Right lobe of liver (tissue), 6 donors: ENCODE measurements around the gene TEDC1. TPM values are rescaled to one million over a fixed set of nuclear protein-coding genes. Genes with fewer than 3 reads are reported as not detected.
"Not testable (repeated sequence)": the region's sequence is repeated elsewhere in the genome, so short reads cannot be mapped to it uniquely, and the experiment has no call there.

Source experiments
- ATAC-seq, 4 donors: fragments of 200-7000 bp; cut with Tn5 transposase; one replicate each; pipeline ENCODE4 v1.9.1; 2020; ENCODE audit warnings: mild to moderate bottlenecking in 4 of 4, moderate library complexity in 4 of 4
- DNase-seq, 3 donors: peaks; one replicate each; pipeline ENCODE4 v3.0.0-alpha.2; 2020
- H3K27ac ChIP-seq, 3 donors: fragments of 200-600 bp; one replicate each; pipeline ENCODE4 v1.8.0; 2022
- H3K27me3 ChIP-seq, 2 donors: fragments of 200-600 bp; one replicate each; pipeline ENCODE4 v1.8.0; 2022
- H3K36me3 ChIP-seq, 4 donors: fragments of 200-600 bp; sonication (generic) in 1 of 4; one replicate each; pipeline versions ENCODE4 v1.5.1 to v1.8.0; 2017 to 2022; ENCODE audit warnings: control low read depth in 1 of 4
- H3K4me1 ChIP-seq, 4 donors: fragments of 200-600 bp; sonication (generic) in 1 of 4; one replicate each; pipeline versions ENCODE4 v1.5.1 to v1.8.0; 2017 to 2022; ENCODE audit warnings: control low read depth in 1 of 4
- H3K4me3 ChIP-seq, 3 donors: fragments of 200-600 bp; one replicate each; pipeline ENCODE4 v1.8.0; 2022
- H3K9me3 ChIP-seq, 4 donors: fragments of 200-600 bp; sonication (generic) in 1 of 4; one replicate each; pipeline versions ENCODE4 v1.5.1 to v1.8.0; 2017 to 2022; ENCODE audit warnings: control low read depth in 1 of 4
- POLR2A ChIP-seq: fragments of 450-650 bp; IDR thresholded peaks from one replicate; pipeline ENCODE4 v1.6.1; 2017; ENCODE audit warnings: antibody characterized with exemption, mild to moderate bottlenecking
- WGBS: methylation state at CpG from one replicate; pipeline ENCODE4 v1.1.6; 2018; ENCODE audit warnings: low coverage, low lambda C conversion rate; ENCODE audit not compliant: insufficient coverage; ENCODE audit errors: missing lambda C conversion rate; 5-methylcytosine and 5-hydroxymethylcytosine counted together
- intact Hi-C, 2 donors: fragments of 100-400 bp; cut with DNase I; formaldehyde crosslinking; loops; one replicate each; pipeline versions ENCODE4 v1.11.2 to v1.14.1; 2022
- total RNA-seq, 6 experiments: library from RNA; depleted of rRNA in 2 of 6; stranded (reverse); fragments of >200 nt in 2 of 6; fragmentation: NEBNext Ultra II Directional in 3 of 6; extraction: Animal tissue kit (Norgen Biotek cat#: 25700) in 3 of 6; gene quantifications; one replicate each; pipeline versions ENCODE4 v1.1.0 to v1.2.4, GENCODE V29; 2016 to 2023
- TF ChIP-seq, protein P1 (sequence below), 4 donors: fragments of 200-600 bp in 3 of 4; fragments of 450-650 bp in 1 of 4; IDR thresholded peaks; one replicate each; pipeline versions ENCODE4 v1.5.1 to v1.8.0; 2016 to 2022; ENCODE audit warnings: antibody characterized with exemption in 4 of 4, mild to moderate bottlenecking in 2 of 4
- donor health status: DM: no; HTN: yes; CAD: no.
- donor health status: DM: no; HTN: no; CAD: no.
- donor health status: DM: no; HTN: no; CAD: no.
- donor health status: DM: no; HTN: yes; CAD: no.
- donor health status: DM: no; HTN: yes; CAD: no.

The TEDC1 gene
- total RNA-seq, 6 experiments from 2014 or later, result 2.2 to 8.1 (median 3.9) TPM

DNA sequence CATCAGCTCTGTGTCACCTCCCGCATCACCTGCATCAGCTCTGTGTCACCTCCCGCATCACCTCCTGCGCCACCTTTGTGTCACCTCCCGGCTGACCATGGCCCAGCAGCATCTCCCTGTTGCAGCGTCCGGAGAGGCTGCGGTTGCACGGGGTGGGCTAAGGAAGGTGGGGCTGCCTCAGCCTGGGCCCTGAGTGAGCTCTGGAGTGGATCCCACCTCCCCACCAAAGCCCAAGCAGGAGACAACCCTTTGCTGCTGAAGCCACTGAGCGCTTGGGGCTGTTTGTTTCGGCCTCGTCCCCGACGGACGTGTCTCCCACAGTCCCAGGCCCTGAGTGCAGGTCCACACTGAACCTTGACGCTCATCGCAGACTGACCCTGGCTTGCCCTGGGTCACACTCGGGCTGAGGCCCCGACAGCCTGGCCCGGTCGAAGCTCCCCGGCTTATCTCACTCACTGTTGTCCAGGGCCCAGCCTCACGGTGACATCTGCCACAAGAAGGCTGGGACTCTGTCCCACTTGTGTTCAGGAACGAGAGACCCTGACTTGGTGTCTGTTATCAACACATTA, 47.5 kb downstream of the TEDC1 start:
- no peak overlapping the region for H3K27ac ChIP-seq
- H3K4me3 ChIP-seq, result no peak overlapping the region
- intact Hi-C loops, result no loop called here
- H3K36me3 ChIP-seq, result no peaks in the 10 kb centered on the region
- ATAC-seq (no peak), DNase-seq (no peak)
- H3K27me3 ChIP-seq, result no peaks in the 10 kb centered on the region
- H3K4me1 ChIP-seq, result no peaks in the 10 kb centered on the region
- TF ChIP-seq POLR2A, result no peak
- TF ChIP-seq, protein P1, sequence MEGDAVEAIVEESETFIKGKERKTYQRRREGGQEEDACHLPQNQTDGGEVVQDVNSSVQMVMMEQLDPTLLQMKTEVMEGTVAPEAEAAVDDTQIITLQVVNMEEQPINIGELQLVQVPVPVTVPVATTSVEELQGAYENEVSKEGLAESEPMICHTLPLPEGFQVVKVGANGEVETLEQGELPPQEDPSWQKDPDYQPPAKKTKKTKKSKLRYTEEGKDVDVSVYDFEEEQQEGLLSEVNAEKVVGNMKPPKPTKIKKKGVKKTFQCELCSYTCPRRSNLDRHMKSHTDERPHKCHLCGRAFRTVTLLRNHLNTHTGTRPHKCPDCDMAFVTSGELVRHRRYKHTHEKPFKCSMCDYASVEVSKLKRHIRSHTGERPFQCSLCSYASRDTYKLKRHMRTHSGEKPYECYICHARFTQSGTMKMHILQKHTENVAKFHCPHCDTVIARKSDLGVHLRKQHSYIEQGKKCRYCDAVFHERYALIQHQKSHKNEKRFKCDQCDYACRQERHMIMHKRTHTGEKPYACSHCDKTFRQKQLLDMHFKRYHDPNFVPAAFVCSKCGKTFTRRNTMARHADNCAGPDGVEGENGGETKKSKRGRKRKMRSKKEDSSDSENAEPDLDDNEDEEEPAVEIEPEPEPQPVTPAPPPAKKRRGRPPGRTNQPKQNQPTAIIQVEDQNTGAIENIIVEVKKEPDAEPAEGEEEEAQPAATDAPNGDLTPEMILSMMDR (IDR thresholded peaks at IDR 0.05), result no peak
- 66% methylated on average over 10 of the region's 23 CpGs for WGBS
- no peaks in the 10 kb centered on the region for H3K9me3 ChIP-seq

DNA sequence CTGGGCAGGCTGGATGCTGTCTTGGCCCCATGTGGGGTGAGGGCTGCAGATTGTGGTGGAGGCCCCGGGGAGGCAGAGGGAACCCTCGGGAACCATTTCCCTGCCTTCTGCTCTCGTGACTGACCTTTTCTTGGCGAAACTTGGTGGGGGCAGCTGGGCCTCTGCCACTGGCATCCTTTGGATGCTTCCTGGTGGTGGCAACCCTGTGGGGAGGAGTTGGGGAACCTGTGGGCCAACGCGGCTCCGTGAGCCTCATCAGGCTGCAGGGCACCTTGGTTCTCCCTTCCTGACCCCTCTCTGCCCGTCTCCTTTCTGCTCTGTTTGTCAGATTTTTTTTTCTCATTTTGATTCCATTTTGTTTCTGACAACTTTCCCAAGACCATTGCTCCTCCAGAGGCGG, 49.8 kb downstream of the TEDC1 start:
- WGBS, result 57% methylated on average over 1 of the region's 9 CpGs
- no peak for DNase-seq
- intact Hi-C loops, result no loop called here

DNA sequence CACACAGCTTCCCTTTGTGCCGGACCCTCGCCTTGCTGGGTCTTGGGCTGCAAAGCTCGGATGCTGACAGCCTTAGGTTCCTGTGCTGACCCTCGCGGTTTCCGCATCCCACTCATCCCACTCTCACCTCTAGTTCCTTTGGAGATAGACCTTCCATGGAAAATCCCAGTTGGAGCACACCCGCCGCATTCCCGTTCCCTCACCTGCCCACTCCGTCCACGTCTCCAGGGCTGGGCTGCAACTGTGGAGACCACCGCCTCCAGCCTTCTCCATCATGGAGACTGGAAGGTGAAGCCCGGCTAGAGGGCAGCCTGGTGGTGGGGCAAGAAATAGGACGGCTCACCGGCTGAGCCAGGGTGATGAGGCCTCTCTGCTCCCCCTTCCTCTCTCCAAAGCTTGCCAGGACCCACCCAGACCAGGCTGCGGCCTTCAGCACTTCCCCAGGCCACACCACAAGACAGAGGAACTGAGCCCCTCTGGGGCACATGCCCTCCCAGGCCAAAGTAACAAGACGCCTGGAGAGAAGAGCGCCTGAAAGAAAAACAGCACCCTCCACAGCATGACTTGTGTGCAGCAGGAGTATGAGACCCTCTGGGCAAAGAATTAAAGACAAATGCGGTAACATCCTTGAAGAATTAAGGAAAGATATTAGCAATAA, 50.3 kb downstream of the TEDC1 start:
- Histone ChIP-seq H3K9me3 (no peaks in the 10 kb centered on the region), H3K4me3 (no peak overlapping the region), H3K27me3 (no peaks in the 10 kb centered on the region), H3K27ac (no peak overlapping the region), H3K4me1 (no peaks in the 10 kb centered on the region), H3K36me3 (no peaks in the 10 kb centered on the region)
- no peak for TF ChIP-seq POLR2A
- TF ChIP-seq, protein P1 (IDR thresholded peaks at IDR 0.05), result no peak
- no peak for DNase-seq
- intact Hi-C loops, result no loop called here
- no peak for ATAC-seq
- 70% methylated on average over 14 of the region's 19 CpGs for WGBS

More for the DNA sequence above, 49.8 kb downstream of the TEDC1 start:
- no peak for TF ChIP-seq POLR2A
- Histone ChIP-seq H3K27me3 (no peaks in the 10 kb centered on the region), H3K36me3 (no peaks in the 10 kb centered on the region), H3K27ac (no peak overlapping the region), H3K4me3 (no peak overlapping the region), H3K4me1 (no peaks in the 10 kb centered on the region), H3K9me3 (no peaks in the 10 kb centered on the region)
- ATAC-seq, result no peak

DNA sequence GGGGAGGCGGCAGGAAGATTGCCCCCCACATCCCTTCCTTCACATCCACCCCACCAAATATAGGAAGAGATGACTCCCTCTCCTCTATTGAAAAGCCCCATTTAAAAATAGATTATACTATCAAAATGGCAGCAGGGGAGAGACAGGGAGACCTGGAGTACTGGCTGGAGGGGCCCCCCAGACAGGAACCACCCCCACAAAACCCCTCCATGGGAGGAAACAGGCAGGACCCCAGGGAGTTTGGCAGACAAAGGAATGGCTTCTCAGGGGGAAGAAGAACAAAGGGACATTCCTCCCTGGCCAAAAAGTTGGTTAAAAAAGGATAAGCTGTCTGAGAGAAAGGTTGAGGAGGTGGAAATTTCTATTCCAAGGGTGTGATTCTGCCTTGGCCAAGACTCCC, 54.6 kb downstream of the TEDC1 start:
- WGBS, result 22% methylated on average over 1 of the region's 1 CpG
- H3K4me3 ChIP-seq, H3K9me3 ChIP-seq, intact Hi-C loops, DNase-seq, H3K27me3 ChIP-seq, H3K36me3 ChIP-seq, H3K4me1 ChIP-seq, H3K27ac ChIP-seq, ATAC-seq: not testable (repeated sequence)

DNA sequence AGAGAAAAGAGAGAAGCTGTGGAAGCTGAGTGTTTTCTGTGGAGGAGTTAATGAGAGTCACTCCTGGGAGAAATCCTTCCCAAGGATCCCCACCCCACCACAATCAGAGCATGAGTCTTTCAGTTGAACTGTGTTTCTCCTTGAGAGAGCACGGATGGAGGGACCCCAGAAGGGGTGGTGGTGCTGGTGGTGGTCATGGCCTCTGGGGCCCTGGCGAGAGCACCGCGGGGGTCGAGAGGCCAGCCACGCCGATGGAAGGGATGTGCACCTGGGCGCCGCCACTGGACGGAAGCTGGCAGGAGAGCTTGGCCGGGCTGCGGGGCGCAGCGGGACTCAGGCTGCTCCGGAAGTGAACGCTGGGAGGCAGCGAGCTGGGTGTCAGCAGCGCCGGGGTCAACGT, 55.4 kb downstream of the TEDC1 start:
- H3K9me3 ChIP-seq, H3K4me3 ChIP-seq, intact Hi-C loops, DNase-seq, H3K27me3 ChIP-seq, H3K27ac ChIP-seq, H3K36me3 ChIP-seq, H3K4me1 ChIP-seq: not testable (repeated sequence)
- no CpG with 5 or more reads among the region's 20 CpGs for WGBS
- peak in 1 of 4 donors; percentile 39 for ATAC-seq

DNA sequence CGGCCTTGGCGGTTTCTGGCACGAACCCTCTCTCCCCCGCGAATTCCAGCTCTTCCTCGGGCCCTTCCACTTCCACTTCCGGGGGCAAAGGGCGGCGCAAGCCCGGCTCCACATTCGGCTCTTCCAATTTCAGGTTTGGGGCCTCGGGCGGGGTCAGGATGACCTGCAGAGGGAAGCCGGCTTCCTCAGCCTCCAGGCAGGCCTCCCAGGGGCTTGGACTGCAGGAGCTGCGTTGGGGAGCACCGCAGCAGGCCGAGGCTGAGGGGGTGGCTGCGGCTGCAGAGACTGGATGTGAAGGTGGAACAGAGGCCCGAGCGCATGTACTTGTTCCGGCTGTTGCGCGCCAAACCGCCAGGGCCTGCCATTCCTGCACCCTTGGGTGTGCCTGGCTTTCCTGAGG, 56.0 kb downstream of the TEDC1 start:
- H3K36me3 ChIP-seq, H3K4me1 ChIP-seq, H3K4me3 ChIP-seq, H3K9me3 ChIP-seq, intact Hi-C loops, H3K27ac ChIP-seq, H3K27me3 ChIP-seq, DNase-seq: not testable (repeated sequence)
- WGBS, result no CpG with 5 or more reads among the region's 24 CpGs
- ATAC-seq, result peak in 1 of 4 donors; percentile 32
